ENCODE measurements around the gene PIK3CG.
"Not testable (repeated sequence)": the region's sequence is repeated elsewhere in the genome, so short reads cannot be mapped to it uniquely, and the experiment has no call there.

The PIK3CG gene

DNA sequence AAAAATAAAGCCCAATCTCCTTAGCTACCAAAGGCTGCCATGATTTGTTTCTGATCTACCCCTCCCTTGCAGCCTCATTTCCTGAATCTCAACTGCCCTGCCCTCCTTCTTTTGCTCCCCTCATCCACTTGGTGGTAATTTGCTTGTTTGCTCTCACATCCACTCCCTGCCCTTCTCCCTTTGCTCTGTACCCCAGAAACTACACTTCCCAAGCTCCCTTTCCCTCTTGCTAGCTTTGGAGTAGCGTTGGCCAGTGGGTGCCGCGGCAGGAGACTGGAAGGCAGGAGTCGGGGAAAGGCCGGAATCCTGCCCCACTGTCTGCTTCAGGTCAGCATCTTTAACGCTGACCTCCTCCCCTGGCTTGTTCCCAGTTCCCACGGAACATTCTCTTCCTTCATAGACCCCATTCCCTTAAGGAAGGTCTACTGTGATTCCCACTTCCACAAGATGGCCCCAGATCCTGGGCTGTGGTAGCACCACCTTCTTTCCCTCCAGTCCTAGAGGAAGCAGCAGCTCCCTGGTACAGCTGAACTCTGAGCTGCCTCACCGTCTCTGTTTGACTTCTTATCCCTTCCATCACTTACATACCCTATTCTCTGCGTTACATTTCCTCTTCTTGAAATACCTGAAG, 79.1 kb downstream of the PIK3CG start:
- DNase-seq: no peak

DNA sequence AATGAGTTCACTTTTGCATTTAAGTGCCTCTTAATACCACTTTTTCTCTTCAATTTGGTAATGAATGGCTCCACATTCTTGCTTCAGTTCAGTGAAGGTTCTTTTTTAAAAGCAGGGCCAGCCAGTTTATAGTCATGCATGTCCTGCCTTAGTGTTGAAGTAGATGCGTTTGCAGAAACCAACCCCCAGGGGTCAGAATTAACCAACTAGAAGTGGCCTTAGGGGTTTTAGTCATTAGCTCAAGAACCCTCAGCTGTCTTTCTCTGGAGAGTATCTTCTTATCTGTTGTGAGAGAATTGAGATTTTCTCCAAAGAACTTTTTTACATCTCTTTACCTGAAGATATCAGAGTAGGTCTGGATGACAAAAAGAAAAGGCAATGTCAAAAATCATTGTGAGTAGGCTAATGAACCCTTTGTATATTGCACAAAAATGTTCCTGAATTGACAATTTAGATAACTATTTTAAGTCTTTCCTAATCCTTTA, 82.2 kb downstream of the PIK3CG start:
- DNase-seq: peak; percentile 51

DNA sequence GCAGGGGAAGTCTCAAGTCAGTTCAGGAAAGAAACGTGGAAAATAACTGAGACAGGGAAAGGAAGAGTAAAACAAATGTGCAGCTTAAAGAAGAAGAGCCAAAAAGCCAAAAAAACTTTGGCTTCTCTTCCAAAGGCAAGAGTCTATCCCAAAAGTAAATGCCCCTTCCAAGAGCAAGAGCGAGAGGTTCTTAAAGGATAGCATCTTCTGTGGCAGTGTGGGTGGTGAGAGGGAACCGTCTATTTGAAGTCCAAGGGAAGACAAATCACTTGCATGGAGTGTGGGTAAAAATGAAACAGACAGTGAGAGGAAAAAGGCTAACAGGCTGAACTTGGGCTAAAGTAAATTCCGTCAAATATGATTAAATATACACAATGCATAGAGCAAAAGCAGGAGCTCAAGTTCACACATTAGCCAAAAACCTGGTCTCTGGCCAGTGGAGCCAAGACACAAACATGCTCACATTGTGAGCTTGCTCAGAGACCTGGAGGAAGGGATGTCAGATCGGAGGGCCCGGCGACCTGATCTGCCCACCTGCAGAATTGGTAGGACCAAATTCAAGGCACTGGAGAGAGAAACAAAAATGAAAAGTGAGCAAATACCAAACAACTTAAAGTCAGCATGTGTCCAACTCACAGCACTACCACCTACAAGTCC, 87.0 kb downstream of the PIK3CG start:
- DNase-seq: no peak

DNA sequence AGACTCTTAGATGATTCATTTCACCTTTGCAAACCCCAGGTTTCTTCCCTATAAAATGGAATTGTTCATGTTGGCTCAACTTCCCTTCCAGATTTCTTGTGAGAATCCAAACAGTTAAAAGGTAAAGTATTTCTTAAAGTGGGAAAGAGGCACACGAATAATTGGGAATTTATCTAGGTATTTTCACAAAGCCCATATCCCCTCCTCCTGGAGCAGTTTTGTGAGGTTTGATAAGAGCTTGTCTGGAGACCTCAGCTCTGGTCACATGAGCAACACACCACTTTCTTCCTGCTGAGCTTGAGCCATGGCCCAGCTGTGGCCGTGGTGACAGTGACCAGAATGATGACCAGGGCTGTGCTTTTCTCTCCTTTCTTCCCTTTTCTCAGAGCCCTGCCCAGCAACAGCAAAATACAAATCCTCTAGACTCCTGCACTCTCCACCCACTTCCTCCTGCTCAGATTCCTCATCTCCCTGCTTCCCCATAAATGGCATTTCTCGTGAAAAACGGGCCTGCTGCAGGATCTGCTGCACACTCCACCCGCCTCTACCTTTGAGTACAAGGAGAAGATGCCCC, 87.7 kb downstream of the PIK3CG start:
- no peak for DNase-seq

DNA sequence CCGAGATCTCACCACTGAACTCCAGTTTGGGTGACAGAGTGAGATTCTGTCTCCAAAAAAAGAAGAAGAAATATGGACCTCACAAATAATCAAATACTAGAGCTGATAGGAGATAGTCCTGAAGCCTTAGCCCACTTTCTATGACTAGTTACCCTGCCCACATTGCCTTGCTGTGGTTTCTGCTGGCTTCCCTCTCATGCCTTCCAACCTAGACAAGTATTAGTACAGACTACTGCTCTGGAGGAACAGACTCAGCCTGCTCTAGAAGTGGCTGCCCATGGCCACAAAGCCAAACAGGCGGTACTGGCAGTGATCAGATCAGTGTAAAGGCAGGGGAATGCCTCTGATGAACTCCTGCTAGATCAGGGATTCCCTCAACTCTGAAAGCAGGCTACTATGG, 89.8 kb downstream of the PIK3CG start:
- DNase-seq: no peak

DNA sequence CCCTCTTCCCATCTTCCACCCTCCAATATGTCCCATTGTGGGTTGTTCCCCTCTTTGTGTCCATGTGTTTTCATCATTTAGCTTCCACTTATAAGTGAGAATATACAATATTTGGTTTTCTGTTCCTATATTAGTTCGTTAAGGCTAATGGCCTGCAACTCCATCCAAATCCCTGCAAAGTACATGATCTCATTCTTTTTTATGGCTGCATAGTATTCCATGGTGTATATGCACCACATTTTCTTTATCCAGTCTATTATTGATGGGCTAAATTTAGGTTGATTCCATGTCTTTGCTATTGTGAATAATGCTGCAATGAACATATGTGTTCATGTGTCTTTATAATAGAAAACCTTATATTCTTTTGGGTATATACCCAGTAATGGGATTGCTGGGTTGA, 90.8 kb downstream of the PIK3CG start:
- DNase-seq: not testable (repeated sequence)

All from NCI-H2029 treated with DMSO at 0.1 percent for 48 hours (cell line).